ENCODE data around the gene VSIR. TPM values are rescaled to one million over a fixed set of nuclear protein-coding genes. Genes with fewer than 3 reads are reported as not detected.

The VSIR gene
- total RNA-seq, 1 donor from 2014 or later: 125 TPM

DNA sequence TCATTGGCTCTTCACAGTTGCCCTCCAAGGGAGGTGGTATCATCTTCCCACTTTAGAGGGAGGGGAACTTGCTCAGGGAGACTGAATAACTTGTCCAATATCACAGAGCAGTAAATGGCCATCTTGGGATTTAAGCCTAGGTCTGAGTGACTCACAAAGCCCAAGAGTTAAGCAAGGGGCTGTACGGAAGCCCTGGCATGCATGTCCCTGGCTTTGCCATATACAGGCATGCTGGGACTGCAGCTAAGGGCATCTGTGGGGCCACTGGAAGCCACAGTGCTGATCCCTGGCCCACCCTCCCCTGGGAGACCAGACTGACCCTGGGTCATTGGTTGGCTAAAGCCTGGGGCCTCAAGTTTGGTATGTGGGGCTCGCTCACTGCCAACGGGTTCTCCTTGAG lies 3.1 kb downstream of the VSIR start:
- Mint-ChIP-seq H3K36me3 (ENCODE audit: low read depth) (peaks cover 55% of the 10 kb centered on the region), H3K4me1 (peaks cover 66% of the 10 kb centered on the region), H3K27ac (peak overlapping the region; percentile 96), H3K27me3 (no peaks in the 10 kb centered on the region), H3K4me3 (peak overlapping the region; percentile 85), H3K9me3 (no peaks in the 10 kb centered on the region)
- intact Hi-C loops (cut with micrococcal nuclease): loop anchor here (5.0 kb wide), 2 partner anchors 42 to 453 kb away; partner anchors contain the start of gene SLC29A3
- DNase-seq: no peak

DNA sequence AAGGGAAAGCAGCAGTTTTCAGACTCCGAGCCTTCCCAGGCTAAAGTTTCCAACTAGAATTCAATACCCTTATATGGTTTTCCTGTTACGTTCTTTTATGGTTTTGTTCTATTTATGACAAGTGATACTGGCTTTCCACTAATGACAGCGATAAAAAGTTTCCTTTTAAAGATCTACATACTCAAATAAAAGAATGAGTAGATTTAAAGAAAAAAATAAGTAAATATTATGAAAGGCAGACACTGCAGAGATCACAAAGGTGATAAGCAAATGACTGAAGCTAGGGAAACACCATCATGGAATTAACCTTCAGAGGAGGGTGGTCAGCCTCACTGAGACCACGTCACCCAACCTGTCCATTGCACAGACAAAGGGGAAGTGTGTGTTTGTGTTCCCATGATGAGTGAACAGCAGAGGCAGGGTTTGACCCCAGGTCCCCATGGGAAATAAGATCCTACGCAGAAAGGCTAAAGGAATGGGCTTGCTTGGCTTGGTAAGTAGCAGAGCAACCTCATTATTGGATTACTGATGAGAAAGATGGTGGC lies 4.0 kb downstream of the VSIR start:
- intact Hi-C loops (cut with micrococcal nuclease): loop anchor here (1.0 kb wide), 2 partner anchors 13 to 43 kb away; no protein-coding TSS in a partner anchor
- Mint-ChIP-seq H3K36me3 (ENCODE audit: low read depth) (peaks cover 59% of the 10 kb centered on the region), H3K27ac (peak overlapping the region; percentile 96), H3K4me3 (peak overlapping the region; percentile 85), H3K27me3 (no peaks in the 10 kb centered on the region), H3K4me1 (peaks cover 69% of the 10 kb centered on the region), H3K9me3 (no peaks in the 10 kb centered on the region)
- peak; percentile 75 for DNase-seq

DNA sequence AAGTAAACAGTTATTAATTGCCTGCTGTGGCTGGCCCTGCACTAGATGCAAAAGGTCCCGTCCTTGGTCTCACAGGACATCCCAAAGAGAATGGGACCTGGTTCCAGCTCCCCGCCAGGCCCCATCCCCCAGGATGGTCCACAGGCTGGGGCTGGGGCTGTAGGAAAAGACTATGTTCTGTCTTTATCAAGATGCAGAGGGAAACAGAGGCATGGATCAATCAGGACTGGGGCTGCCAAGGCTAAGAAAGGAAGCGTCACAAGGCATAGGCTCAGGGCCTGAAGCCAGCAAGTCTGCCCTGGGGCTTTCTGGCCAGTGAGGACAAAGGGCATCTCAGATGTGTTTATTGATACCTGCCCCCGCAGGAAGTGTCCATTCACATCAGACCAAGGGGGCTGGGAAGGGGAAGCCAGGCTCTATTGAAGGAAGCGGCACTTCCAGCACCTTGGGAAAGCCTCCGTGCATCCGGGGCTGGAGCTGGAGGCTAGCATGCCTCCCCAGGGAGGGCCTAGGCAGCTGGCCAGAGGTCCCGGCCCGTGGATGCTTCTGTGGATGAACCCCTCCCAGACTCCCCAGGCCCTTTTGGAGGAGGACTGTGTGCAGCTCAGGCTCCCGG lies 5.8 kb downstream of the VSIR start:
- H3K36me3 Mint-ChIP-seq (ENCODE audit: low read depth): peaks cover 65% of the 10 kb centered on the region

DNA sequence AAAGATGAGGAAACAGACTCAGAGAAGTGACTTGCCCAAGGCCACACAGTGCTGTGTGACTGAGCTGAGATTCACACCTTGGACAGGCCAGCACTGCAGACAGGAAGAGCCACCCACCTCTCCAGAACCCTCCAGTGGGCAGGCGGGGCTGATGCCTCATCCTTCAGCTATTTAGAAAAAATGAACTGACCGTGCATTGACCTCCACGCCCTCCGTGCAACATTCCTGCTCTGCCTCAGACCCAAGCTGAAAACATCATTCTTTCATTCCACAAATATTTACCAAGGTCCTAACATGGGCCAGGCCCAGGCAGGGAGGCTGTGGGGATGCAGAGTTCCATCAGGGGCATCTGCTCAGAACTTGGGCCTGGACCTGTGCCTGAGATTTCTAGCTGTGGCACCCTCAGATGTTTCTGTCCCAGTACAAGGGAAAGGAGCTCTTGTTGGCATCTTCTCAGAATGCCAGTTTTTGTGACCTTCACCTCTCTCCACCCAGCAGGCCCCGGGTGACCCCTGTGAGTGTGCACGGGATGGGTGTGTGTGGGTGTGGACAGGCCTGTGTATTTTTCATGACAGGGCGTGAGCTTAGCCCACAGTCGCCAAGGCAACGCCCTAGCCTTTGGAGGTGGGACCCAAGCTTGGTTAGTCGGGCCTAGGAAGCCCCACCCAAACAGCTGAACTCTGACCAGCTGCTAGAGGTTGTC lies 6.5 kb downstream of the VSIR start:
- Mint-ChIP-seq H3K9me3 (no peaks in the 10 kb centered on the region), H3K36me3 (ENCODE audit: low read depth) (peaks cover 66% of the 10 kb centered on the region), H3K27ac (peak overlapping the region; percentile 91), H3K4me3 (peak overlapping the region; percentile 69), H3K27me3 (no peaks in the 10 kb centered on the region), H3K4me1 (peaks cover 73% of the 10 kb centered on the region)
- intact Hi-C loops (cut with micrococcal nuclease): no loop called here
- DNase-seq: peak; percentile 74

More for the DNA sequence above, 5.8 kb downstream of the VSIR start:
- H3K27ac Mint-ChIP-seq: peak overlapping the region; percentile 91
- intact Hi-C loops (cut with micrococcal nuclease): no loop called here
- no peaks in the 10 kb centered on the region for H3K9me3 Mint-ChIP-seq
- H3K4me3 Mint-ChIP-seq: peak overlapping the region; percentile 78
- DNase-seq: no peak
- H3K27me3 Mint-ChIP-seq: no peaks in the 10 kb centered on the region
- peaks cover 75% of the 10 kb centered on the region for H3K4me1 Mint-ChIP-seq

DNA sequence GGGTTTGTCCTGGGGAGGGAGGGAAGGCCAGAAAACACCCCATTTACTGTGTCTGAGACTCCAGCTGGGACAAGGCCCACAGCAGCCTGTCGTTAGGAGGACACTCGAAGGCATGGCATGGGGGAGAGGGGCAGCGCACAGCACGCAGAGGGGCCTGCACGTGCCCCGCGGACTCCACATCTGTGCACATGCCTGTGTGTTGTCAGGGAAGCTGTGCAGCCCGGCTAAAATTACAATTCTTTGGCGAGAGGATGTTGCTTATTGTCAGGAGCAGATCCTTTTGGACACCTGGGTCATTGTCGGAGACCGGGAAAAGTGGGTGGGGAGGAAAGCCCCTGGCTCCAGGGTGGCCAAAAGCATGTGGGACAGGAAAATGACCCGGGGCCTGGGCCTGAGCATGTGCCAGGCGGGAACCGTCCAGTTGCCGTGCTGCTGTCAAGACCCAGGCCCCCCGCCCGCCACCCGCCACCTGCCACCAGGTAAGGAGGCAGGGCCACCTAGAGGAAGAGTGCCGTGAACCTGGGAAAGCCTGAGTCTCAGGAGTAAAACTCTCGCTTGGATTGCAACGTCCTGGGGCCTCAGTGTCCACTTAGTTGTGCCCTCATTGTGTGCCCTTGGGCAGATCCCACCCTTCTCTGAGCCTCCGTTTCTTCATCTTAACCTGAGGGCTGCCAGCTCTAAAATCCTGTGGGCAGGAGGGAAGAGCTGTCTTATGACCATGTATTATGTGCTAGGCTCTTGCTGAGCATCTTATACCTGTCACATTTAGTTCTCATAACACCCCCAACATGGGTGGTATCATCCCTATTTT lies 7.2 kb downstream of the VSIR start:
- peaks cover 74% of the 10 kb centered on the region for H3K4me1 Mint-ChIP-seq
- intact Hi-C loops (cut with micrococcal nuclease): no loop called here
- H3K9me3 Mint-ChIP-seq: no peaks in the 10 kb centered on the region
- H3K27me3 Mint-ChIP-seq: no peaks in the 10 kb centered on the region
- H3K36me3 Mint-ChIP-seq (ENCODE audit: low read depth): peaks cover 63% of the 10 kb centered on the region
- H3K4me3 Mint-ChIP-seq: no peak overlapping the region
- peak overlapping the region; percentile 91 for H3K27ac Mint-ChIP-seq
- DNase-seq: no peak

DNA sequence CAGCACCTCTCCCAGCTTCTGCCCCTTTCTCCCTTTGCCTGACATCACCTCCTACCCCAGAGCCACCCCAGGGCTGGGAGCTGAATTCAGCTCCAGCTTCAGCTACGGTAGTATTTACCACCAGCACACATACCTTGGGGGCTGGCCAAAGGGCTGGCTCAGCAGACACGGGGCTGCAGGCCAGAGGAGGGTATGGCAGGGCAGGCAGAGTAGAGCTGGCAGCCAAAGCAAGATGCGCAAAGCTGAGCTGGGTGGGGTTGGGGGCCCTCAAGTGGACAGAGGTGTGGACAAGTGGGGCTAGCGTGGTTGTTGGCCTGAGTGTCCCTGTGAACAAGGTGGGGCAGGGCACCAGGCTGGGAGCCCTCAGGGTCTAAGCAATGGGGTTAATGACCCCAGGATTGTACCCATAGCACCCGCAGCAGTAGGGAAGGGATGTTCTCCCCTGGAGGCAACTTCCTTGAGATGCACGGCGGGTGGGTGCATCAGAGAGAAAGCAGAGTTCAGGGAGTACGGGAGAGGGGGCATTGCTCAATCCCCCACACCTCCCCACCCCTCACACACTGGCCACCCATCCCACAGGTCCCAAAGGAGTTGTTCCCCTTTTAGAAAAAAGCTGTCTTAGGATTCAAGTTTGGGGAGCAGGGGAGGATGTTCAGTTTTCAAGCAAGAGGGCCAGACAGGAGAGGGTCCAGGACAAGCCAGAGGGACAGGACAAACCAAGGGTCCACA lies 8.0 kb downstream of the VSIR start:
- no peak for DNase-seq
- intact Hi-C loops (cut with micrococcal nuclease): no loop called here
- H3K36me3 Mint-ChIP-seq (ENCODE audit: low read depth): peaks cover 65% of the 10 kb centered on the region
- no peaks in the 10 kb centered on the region for H3K27me3 Mint-ChIP-seq
- no peaks in the 10 kb centered on the region for H3K9me3 Mint-ChIP-seq
- H3K4me1 Mint-ChIP-seq: peaks cover 74% of the 10 kb centered on the region
- peak overlapping the region; percentile 79 for H3K27ac Mint-ChIP-seq
- H3K4me3 Mint-ChIP-seq: no peak overlapping the region

DNA sequence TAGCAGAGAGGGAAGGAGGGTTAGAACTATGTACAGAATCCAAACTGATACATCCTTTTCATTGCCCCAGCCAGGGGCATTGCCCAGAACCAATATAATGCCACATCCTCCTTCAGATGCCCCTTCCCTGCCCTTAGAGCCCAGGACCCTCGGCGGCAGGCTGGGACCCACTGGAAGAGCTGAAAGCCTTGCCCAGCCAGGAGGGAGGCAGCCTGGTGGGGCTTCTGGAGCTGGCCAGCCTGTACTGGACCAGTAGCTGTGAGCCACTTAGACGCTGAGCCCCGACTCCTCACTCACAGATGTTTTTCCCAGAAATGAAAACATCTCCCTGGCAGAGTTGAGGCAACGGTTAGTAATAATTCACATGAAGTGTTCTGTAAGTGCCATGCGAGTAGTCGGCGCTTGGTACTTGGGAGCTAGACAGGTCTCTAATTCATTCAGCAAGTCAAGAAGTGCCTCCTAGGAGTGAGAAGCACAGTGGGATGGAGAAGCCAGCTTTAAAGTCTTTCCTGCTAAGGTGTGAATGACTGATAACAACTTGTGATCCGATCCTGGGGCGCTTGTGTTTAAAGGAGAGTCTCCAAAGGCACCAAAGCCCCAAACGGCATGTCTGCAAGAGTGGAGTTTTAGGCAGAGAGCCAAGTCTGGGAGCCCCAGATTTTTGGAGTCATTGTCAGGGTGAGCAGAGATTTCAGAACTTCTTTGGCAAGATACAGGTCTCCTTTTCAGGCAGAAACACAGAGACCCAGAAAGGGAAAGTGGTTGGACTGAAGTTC lies 9.8 kb downstream of the VSIR start:
- peaks cover 69% of the 10 kb centered on the region for H3K4me1 Mint-ChIP-seq
- H3K4me3 Mint-ChIP-seq: no peak overlapping the region
- peaks cover 65% of the 10 kb centered on the region for H3K36me3 Mint-ChIP-seq (ENCODE audit: low read depth)
- no peaks in the 10 kb centered on the region for H3K27me3 Mint-ChIP-seq
- no peaks in the 10 kb centered on the region for H3K9me3 Mint-ChIP-seq
- peak overlapping the region; percentile 45 for H3K27ac Mint-ChIP-seq
- DNase-seq: no peak
- intact Hi-C loops (cut with micrococcal nuclease): no loop called here

DNA sequence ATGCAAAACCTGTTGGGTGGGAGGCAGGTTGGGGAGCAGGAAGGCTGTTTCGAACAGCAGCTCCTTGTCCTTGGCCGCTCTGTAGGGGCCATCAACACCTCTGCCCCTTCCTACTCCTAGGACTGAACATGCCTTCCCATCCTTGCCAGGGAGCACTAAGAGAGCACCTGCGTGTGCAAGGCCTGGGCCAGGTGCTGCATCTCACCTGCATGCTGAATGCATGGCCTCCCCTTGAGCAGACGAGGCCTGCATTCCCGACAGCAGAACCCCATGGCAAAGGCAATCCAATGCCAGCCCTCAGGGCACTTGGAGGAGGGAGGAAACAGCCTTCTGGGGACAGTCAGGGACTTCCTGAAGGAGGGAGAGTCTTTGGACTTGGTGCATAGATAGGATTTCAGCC lies 11.0 kb downstream of the VSIR start:
- intact Hi-C loops (cut with micrococcal nuclease): no loop called here
- DNase-seq: no peak
- Mint-ChIP-seq H3K4me3 (no peak overlapping the region), H3K9me3 (no peaks in the 10 kb centered on the region), H3K36me3 (ENCODE audit: low read depth) (peaks cover 57% of the 10 kb centered on the region), H3K27me3 (no peaks in the 10 kb centered on the region), H3K27ac (peak overlapping the region; percentile 25), H3K4me1 (peaks cover 70% of the 10 kb centered on the region)

DNA sequence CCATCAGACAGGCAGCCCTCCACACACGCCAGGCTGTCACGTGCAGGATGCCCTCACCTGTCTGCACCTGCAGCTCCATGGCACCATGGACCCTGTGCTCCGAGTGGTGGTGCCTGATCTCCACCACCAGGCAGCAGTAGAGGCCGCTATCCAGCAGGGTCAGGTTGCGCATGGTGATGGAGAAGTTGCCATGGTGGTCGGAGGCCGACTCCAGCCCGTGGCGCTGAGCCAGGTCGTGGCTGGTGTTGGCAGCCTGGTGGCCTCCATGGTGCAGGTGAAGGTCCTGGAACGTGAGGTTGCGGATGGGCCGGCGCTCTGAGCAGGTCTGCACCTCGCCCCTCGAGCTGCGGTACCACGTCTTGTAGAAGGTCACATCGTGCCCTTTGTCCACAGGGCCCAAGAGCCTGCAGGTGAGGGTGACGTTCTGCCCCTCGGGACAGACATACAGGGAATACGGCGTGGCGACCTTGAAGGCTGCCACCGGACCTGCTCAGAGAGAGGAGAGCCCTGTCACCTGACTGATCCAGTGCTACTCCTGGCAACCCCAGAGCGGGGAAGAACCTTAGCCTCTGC lies 11.7 kb downstream of the VSIR start:
- H3K4me3 Mint-ChIP-seq: no peak overlapping the region
- no peak for DNase-seq
- H3K27me3 Mint-ChIP-seq: no peaks in the 10 kb centered on the region
- H3K4me1 Mint-ChIP-seq: peaks cover 72% of the 10 kb centered on the region
- peaks cover 53% of the 10 kb centered on the region for H3K36me3 Mint-ChIP-seq (ENCODE audit: low read depth)
- peak overlapping the region; percentile 59 for H3K27ac Mint-ChIP-seq
- no peaks in the 10 kb centered on the region for H3K9me3 Mint-ChIP-seq
- intact Hi-C loops (cut with micrococcal nuclease): no loop called here

DNA sequence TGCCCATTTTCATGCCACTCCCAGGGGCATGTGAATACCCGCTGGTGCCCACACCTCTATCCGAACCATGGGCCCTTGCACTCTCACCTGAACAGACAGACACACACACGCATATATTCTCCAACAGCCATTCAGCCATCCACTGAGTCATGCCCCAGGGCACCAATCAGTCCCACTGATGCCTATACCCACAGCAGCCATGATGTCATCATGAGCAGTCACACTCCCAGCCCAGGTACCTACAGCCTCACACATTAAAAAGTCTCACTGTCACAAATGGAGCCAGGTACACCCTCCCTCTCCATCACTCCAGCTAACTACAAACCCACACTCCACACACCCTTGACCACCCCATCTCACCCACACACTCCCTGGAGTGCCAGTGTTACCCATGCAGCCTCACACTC lies 12.2 kb downstream of the VSIR start:
- H3K27me3 Mint-ChIP-seq: no peaks in the 10 kb centered on the region
- peak; percentile 58 for DNase-seq
- peak overlapping the region; percentile 7 for H3K4me3 Mint-ChIP-seq
- H3K27ac Mint-ChIP-seq: peak overlapping the region; percentile 59
- H3K9me3 Mint-ChIP-seq: no peaks in the 10 kb centered on the region
- peaks cover 55% of the 10 kb centered on the region for H3K36me3 Mint-ChIP-seq (ENCODE audit: low read depth)
- intact Hi-C loops (cut with micrococcal nuclease): no loop called here
- H3K4me1 Mint-ChIP-seq: peaks cover 73% of the 10 kb centered on the region

DNA sequence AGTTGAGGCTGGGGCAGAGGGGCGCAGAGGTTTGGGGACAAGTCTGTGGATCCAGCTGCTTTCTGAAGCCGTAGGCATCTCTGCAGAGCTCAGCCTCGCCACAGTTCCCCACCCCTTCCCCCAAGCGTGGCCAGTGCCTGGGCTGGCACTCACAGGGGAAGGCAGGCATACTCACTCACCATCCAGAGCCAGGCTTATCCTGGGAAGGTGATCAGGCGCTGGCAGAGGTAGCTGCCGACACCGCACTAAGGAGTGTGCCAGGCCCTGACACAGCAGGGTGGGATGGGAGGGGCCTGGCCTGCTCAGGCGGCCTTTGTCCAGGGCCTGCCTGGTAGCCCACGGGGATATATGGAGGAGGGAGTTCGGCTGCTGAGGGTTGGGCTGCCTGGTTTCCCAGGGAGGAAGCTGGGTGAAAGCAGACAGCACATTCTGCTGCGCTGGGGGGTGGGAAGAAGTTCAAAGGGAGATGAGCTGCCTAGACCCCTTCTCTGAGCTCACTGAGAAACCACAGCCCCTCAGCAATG lies 15.9 kb downstream of the VSIR start:
- peak; percentile 71 for DNase-seq
- H3K27me3 Mint-ChIP-seq: no peaks in the 10 kb centered on the region
- intact Hi-C loops (cut with micrococcal nuclease): loop anchor here (1.0 to 2.0 kb wide), 2 partner anchors 17 to 31 kb away; no protein-coding TSS in a partner anchor

More for the DNA sequence above, 15.9 kb downstream of the VSIR start:
- H3K4me1 Mint-ChIP-seq: peaks cover 70% of the 10 kb centered on the region
- peak overlapping the region; percentile 74 for H3K4me3 Mint-ChIP-seq
- H3K9me3 Mint-ChIP-seq: no peaks in the 10 kb centered on the region
- peaks cover 63% of the 10 kb centered on the region for H3K36me3 Mint-ChIP-seq (ENCODE audit: low read depth)
- peak overlapping the region; percentile 92 for H3K27ac Mint-ChIP-seq
